Esophagus (tissue), 2 donors: ENCODE data around the gene ZMYND12. TPM values are rescaled to one million over a fixed set of nuclear protein-coding genes. Genes with fewer than 3 reads are reported as not detected.

ENCODE experiments used
- H3K27ac ChIP-seq, 2 donors: one replicate each; pipeline ENCODE4 v1.5.1; 2013; ENCODE audit warnings: low read depth in 2 of 2, mild to moderate bottlenecking in 2 of 2, inconsistent platforms in 1 of 2, low read length in 1 of 2, moderate library complexity in 1 of 2
- H3K27me3 ChIP-seq, 2 donors: one replicate each; pipeline ENCODE4 v1.6.1; 2013; ENCODE audit warnings: low read length in 2 of 2, control low read depth in 1 of 2, mild to moderate bottlenecking in 1 of 2; ENCODE audit not compliant: insufficient read depth in 2 of 2, control insufficient read depth in 1 of 2
- H3K36me3 ChIP-seq, 2 donors: one replicate each; pipeline ENCODE4 v1.6.1; 2013; ENCODE audit warnings: low read length in 1 of 2; ENCODE audit not compliant: control insufficient read depth in 2 of 2, insufficient read depth in 2 of 2
- H3K4me1 ChIP-seq, 2 donors: one replicate each; pipeline ENCODE4 v1.6.1; 2013; ENCODE audit warnings: low read length in 1 of 2; ENCODE audit not compliant: control insufficient read depth in 2 of 2, insufficient read depth in 2 of 2
- H3K4me3 ChIP-seq, 2 donors: one replicate each; pipeline ENCODE4 v1.5.1; 2013; ENCODE audit warnings: low read length in 2 of 2, mild to moderate bottlenecking in 2 of 2, low read depth in 1 of 2, moderate library complexity in 1 of 2
- H3K9me3 ChIP-seq, 2 donors: one replicate each; pipeline ENCODE4 v1.6.1; 2013; ENCODE audit warnings: mild to moderate bottlenecking in 2 of 2, low read depth in 1 of 2, low read length in 1 of 2, moderate library complexity in 1 of 2; ENCODE audit not compliant: control insufficient read depth in 2 of 2, insufficient read depth in 1 of 2
- WGBS, 2 donors: extraction: QIAGEN DNeasy Blood & Tissue Kit; methylation state at CpG; one replicate each; pipeline ENCODE4 v1.1.7; 2013; 5-methylcytosine and 5-hydroxymethylcytosine counted together
- polyA plus RNA-seq, 2 donors: library from polyadenylated mRNA; stranded (reverse); fragments of 200-250 nt; gene quantifications; one replicate each; pipeline ENCODE4 v1.2.3, GENCODE V29; 2013
- donor health status: healthy with polysubstance abuse.
- donor health status: Bipolar disorder and iron deficiency.

The ZMYND12 gene
- polyA plus RNA-seq, 2 donors = 0.24 to 0.36 TPM

DNA sequence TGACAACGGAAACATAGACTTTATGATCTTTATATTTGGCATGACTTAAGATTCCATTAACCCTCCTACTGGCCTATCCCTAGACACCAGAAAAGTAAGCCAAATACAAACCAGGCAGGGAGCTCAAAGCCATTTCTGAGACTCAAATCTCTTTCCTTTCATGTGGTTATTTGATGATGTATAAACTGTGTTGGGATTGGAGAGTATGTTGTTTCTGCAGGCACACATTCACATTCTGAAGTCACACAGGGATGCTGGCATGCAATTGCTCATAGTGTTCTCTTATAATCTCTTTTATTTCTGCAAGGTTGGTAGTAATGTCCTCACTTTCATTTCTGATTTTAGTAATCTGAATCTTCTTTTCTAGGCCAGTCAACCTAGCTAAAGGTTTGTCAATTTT lies 5.8 kb downstream of the ZMYND12 start:
- Histone ChIP-seq H3K36me3 (no peaks in the 10 kb centered on the region), H3K4me1 (no peaks in the 10 kb centered on the region), H3K27ac (no peak overlapping the region), H3K4me3 (no peak overlapping the region), H3K9me3 (no peaks in the 10 kb centered on the region), H3K27me3 (no peaks in the 10 kb centered on the region)
- WGBS, 2 donors = 58 to 83% methylated on average over 1 of the region's 1 CpG

DNA sequence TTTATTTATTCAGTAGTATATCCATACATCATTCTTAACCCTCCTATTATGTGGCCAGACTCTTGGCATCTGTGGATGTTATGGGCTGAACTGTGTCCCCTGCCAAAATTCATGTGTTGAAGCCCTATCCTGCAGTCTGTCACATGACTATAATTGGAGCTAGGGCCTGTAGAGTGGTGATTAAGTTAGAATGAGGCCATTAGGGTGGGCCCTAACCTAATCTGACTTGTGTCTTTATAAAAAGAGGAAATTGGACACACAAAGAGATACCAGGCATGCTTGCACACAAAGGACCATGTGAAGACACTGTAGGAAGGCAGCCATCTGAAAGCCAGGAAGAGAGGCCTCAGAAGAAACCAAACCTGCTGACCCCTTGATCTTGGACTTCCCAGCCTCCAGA lies 6.6 kb downstream of the ZMYND12 start:
- no peaks in the 10 kb centered on the region for H3K9me3 ChIP-seq
- no peaks in the 10 kb centered on the region for H3K4me1 ChIP-seq
- H3K4me3 ChIP-seq = no peak overlapping the region
- no peak overlapping the region for H3K27ac ChIP-seq
- H3K36me3 ChIP-seq = no peaks in the 10 kb centered on the region
- no peaks in the 10 kb centered on the region for H3K27me3 ChIP-seq

DNA sequence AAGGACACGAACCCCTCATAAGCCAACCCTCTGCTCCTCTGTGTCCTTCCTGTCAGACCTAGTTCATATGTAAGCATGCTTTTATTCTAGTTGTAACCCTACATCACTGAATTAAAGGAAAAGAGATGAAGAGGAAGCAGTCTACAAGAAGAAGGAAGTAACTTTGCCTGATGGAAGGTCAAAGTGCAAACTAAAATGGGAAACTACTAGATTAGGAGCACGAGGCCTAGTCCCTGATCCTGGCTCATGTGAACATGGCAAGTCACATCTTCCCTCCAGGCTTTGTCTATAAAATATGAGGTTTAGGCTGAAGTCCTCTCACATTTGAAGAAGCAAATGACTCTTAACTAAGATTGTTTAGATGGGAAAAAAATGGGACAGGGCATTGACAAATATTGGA lies 13.2 kb downstream of the ZMYND12 start:
- Histone ChIP-seq H3K4me1 (no peaks in the 10 kb centered on the region), H3K27me3 (no peaks in the 10 kb centered on the region), H3K9me3 (no peaks in the 10 kb centered on the region), H3K27ac (no peak overlapping the region), H3K36me3 (no peaks in the 10 kb centered on the region), H3K4me3 (no peak overlapping the region)
- 43 to 53% methylated on average over 2 of the region's 2 CpGs for WGBS, 2 donors

- no peaks in the 10 kb centered on the region for H3K36me3 ChIP-seq
- H3K4me3 ChIP-seq = no peak overlapping the region
- H3K9me3 ChIP-seq = no peaks in the 10 kb centered on the region
- WGBS, 2 donors = 17 to 49% methylated on average over 2 of the region's 2 CpGs
- no peaks in the 10 kb centered on the region for H3K4me1 ChIP-seq
- H3K27ac ChIP-seq = no peak overlapping the region
- no peaks in the 10 kb centered on the region for H3K27me3 ChIP-seq
These were observed 15.9 kb downstream of the ZMYND12 start for GRCh38 chr1:42439940-42440339.

GRCh38 chr1:42434340-42434739 lies 21.5 kb downstream of the ZMYND12 start:
- Histone ChIP-seq H3K27ac (no peak overlapping the region), H3K9me3 (no peaks in the 10 kb centered on the region), H3K27me3 (no peaks in the 10 kb centered on the region), H3K36me3 (no peaks in the 10 kb centered on the region), H3K4me3 (no peak overlapping the region), H3K4me1 (no peaks in the 10 kb centered on the region)
- 92 to 97% methylated on average over 4 of the region's 4 CpGs for WGBS, 2 donors

DNA sequence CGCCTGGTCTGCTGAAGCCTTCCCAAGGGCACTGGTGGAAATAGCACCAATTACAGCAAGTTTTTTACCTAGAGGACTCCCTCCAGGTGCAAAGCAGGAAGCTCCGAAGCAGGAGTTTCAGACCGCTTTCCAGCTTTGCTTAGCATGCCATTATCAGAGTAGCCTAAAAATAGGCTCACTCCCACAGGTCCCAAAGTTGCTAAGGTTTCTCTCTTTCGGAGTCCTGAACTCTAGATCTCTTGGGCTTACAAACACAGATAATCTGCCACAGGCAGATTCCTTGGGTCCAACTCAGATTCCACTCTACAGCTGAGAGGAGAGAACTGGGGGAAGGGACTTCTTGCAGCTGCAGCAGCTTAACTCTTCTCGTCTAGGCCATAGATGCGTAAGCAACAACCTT lies 22.5 kb downstream of the ZMYND12 start:
- Histone ChIP-seq H3K4me1 (no peaks in the 10 kb centered on the region), H3K4me3 (no peak overlapping the region), H3K27ac (no peak overlapping the region), H3K27me3 (no peaks in the 10 kb centered on the region), H3K36me3 (no peaks in the 10 kb centered on the region), H3K9me3 (no peaks in the 10 kb centered on the region)
- WGBS, 2 donors = 91 to 92% methylated on average over 6 of the region's 6 CpGs

- no peaks in the 10 kb centered on the region for H3K36me3 ChIP-seq
- no peaks in the 10 kb centered on the region for H3K4me1 ChIP-seq
- no peak overlapping the region for H3K4me3 ChIP-seq
- no peaks in the 10 kb centered on the region for H3K27me3 ChIP-seq
- WGBS, 2 donors = 90 to 92% methylated on average over 4 of the region's 4 CpGs
- H3K27ac ChIP-seq = no peak overlapping the region
- no peaks in the 10 kb centered on the region for H3K9me3 ChIP-seq
These were observed 23.1 kb downstream of the ZMYND12 start for GRCh38 chr1:42432714-42433113.

- H3K27ac ChIP-seq = no peak overlapping the region
- WGBS, 2 donors = 68% methylated on average over 3 of the region's 3 CpGs
These were observed 24.3 kb downstream of the ZMYND12 start for GRCh38 chr1:42431514-42431913.

DNA sequence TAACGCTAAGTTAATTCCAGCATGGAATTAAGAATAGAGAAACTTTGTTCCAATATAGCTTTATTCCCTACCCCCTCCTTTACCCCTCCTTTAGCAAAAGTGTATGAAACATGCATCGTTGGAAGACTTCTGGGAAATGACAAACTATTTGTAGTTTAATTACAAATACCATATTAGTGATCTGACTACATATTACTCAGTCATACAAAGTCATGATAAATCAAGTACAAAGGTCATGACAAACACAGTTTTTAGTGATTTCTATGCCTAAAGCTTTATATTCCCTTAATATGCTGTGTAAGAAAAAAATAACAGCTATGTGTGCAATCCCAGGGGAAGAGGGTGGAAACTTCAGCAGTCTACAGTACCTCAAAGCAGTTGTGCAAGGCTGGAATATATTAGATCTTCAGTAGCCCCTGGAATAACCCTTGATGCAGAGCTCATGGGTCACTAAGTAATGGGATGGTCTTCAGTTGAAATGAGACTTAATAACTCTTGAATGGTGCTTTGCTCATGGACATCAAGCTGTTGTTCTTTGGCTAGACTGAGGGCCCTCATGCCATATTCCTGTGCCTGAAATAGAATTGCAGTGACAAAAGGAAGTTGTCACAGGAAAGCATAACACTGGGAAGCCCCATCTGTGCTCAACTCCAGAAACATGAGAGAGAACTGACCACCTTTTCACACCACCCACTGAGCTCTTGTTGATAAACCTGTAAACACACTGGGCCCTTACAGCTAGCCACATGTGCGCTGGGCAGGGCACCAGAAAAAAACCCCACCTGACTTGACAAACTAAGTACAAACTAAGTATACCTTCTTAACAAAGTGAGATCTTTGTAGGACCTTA lies 25.3 kb downstream of the ZMYND12 start:
- H3K36me3 ChIP-seq = no peaks in the 10 kb centered on the region
- no peak overlapping the region for H3K4me3 ChIP-seq
- no peaks in the 10 kb centered on the region for H3K9me3 ChIP-seq
- H3K4me1 ChIP-seq = no peaks in the 10 kb centered on the region
- no peak overlapping the region for H3K27ac ChIP-seq
- 83 to 84% methylated on average over 3 of the region's 3 CpGs for WGBS, 2 donors
- no peaks in the 10 kb centered on the region for H3K27me3 ChIP-seq

More at GRCh38 chr1:42431514-42431913, 24.3 kb downstream of the ZMYND12 start:
- H3K4me3 ChIP-seq = no peak overlapping the region
- no peaks in the 10 kb centered on the region for H3K4me1 ChIP-seq
- no peaks in the 10 kb centered on the region for H3K27me3 ChIP-seq
- H3K9me3 ChIP-seq = no peaks in the 10 kb centered on the region
- no peaks in the 10 kb centered on the region for H3K36me3 ChIP-seq

DNA sequence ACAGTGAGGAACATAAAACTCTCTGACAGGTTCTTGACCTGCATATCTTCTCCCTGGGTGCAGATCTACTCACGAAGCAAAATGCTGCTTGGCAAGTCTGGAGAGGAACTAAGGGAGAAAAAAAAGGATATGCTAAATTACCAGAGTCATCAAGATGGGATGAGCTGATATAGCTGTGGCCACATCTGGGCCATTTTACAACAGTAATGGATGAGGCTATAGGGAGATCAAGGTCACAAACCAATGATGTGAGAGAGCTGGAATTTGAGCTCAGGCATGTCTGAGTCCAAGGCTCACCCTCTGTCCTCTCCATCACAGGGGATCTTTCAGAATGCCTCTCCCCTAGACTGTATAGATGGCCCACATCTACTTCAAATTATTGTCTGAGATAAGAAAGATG lies 26.2 kb downstream of the ZMYND12 start:
- 84 to 86% methylated on average over 1 of the region's 1 CpG for WGBS, 2 donors
- no peak overlapping the region for H3K4me3 ChIP-seq
- no peaks in the 10 kb centered on the region for H3K36me3 ChIP-seq
- no peaks in the 10 kb centered on the region for H3K4me1 ChIP-seq
- no peaks in the 10 kb centered on the region for H3K27me3 ChIP-seq
- no peaks in the 10 kb centered on the region for H3K9me3 ChIP-seq
- H3K27ac ChIP-seq = no peak overlapping the region
